AML-193 (cell line): Measurements from ENCODE around the gene UGT2A3.
"Not testable (repeated sequence)": the region's sequence is repeated elsewhere in the genome, so short reads cannot be mapped to it uniquely, and the experiment has no call there.

Experiments
- DNase-seq, 2 experiments: peaks; one replicate each; lab custom pipeline; 2025; lab: John Stamatoyannopoulos, UW

The UGT2A3 gene

DNA sequence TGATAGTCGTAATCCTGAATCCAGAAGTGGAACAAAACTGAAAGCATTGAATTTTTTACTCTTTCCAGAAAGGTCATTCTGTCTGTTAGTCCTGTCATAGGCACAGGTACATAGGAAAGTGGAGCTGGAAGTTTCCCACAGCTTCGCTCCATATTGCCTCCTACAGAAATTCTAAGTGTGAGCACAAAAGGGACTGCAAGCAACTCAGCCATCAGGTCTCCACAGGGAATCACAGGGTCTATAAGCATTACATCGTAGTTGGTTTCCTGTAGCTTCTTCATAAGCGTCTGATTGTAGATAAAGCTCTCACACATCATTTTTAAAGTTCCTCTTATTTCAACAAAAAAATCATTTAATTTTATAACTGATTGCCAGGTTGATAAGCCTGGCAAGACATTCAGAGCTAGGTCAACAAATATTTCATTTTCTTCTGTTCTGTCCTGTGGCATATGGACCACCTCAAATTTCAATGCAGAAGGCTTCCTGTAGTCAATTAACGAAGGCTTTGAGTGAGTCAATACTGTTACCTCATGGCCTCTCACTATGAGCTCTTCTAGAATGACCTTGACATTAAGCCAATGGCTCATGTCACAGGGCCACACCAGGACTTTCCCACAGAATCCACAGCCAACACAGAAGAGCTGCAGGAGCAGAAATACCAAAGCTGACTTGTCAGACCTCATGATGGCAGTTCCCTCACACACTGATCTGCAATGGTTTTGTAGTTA is at the start of gene UGT2A3:
Gene UGT2A3 (minus strand): TSS at position 727 of the 728 bp plus-strand sequence. CDS start 44 bp downstream, at position 683.
- no peak for DNase-seq

DNA sequence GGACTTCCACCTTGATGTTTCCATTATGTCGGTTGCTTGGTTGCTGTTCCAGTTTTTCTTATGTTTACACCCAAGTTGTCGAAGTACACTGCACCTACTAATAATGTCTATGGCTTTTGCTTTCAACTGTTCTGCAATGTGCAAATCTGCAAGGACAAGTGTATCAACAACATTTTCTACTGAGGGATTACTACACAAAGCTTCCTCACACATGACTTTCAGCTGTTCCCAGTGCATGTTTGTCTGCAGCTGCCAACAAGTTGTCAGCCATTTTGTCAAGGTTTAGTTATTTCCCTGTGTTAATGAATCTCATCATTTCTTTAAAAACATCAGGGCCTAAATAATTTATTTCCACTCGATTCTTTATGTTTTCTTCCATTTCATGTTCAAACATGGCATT is 45.4 kb upstream of the UGT2A3 start:
- DNase-seq = no peak

DNA sequence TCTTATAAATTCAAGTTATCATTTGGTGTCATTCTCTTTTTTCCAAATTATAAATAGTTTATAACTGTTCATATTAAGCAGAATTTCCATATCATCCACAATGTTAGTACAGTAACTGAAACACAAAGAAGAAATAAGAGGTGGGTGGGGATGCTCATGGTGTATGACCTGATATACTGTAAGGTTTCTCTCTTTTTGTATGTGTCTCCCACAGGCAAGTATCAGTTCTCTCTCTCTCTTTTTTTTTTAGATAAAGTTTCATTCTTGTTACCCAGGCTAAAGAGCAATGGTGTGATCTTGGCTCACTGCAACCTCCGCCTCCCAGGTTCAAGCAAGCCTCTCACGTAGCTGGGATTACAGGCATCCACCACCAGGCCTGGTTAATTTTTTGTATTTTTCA is 43.7 kb upstream of the UGT2A3 start:
- DNase-seq = no peak

DNA sequence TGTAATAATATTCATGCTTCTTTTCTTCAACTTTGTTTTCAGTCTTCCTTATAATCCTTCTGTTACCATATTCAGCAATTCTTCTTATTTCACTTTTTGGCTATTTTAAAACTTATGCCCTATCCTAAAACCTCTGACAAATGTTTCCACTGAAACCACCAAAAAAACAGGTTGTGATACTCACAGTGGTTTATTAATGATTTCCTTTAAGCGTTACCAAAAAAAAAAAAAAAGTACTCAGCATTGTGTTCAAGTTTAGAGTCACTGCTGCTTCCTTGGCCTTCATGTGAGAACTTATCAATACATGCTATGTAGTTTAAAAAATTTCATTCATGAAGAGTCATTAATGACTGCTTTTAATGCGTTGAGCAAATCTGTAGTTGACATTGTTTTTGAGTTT is 35.4 kb upstream of the UGT2A3 start:
- DNase-seq = no peak

DNA sequence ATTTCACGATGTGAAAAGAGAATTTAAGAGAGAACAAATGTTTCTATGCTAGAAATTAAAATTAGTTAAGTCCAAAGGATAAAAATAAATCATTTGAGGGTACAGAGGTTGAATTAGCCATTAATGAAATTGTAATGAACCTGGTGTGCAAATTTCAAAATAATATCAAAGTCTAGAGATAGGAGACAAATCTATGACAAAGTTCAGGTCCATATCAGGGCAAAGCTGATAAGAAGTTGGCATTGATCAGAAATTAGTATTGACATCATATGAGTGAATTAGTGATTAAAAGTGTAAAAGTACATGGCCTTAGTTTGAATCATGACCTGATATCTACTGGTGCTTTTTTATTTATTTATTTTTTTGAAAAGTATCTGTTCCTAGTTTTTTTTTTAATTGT is 33.8 kb upstream of the UGT2A3 start:
- DNase-seq = no peak

DNA sequence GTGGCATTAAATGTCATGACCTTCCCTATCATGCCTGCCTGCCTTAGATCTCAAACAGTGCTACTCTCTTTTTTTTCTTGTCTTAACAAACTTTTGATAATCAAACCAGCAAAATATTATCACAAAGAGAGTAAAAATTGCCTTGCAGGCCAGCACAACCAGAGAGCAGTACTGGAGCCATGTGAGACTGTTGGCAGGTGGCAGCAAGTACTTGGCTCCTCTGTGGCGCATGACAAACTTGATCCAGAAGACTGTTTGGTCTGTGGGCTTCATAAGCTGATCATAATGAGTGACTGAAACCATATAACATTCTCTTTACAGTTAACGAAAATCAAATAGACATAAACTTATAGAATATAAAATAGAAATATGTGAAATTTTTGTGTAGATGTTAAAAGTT is 33.3 kb upstream of the UGT2A3 start:
- DNase-seq = no peak

DNA sequence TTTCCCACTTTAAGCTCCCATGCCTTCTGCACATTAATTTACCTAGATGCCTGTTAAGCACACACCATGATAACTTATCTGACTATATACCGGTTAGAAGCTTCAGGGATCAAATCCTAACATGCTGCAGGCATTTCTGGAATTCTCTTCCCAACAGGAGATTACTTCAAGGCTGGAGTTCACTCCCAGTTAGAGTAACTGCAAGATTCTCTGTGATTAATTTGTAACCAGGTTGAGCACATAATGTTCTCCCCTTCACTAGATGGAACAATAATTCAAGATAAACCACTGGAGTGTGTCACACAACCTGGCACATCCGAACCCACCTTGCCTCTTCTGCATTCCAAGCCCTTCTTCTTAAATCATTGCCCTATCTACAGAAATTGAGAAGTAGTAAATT is 11.8 kb upstream of the UGT2A3 start:
- DNase-seq = no peak

DNA sequence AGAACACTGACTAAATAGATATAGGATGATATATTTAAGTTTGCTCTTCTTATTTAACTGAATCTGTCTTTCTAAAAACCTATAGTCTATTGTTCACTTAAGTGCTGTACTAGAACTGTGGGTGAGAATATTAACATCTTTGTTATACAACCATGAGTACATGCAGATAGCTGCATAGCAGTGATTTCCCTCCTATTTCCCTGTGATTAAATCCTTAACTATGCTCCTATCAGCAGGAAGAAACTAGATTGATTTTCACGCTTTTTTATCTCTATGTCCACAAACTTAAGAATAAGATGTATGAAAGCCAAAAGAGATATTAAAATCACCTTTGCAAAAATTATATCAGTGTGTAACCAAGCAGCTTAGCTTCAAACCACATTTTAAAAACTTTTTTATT is 11.3 kb upstream of the UGT2A3 start:
- DNase-seq = no peak

DNA sequence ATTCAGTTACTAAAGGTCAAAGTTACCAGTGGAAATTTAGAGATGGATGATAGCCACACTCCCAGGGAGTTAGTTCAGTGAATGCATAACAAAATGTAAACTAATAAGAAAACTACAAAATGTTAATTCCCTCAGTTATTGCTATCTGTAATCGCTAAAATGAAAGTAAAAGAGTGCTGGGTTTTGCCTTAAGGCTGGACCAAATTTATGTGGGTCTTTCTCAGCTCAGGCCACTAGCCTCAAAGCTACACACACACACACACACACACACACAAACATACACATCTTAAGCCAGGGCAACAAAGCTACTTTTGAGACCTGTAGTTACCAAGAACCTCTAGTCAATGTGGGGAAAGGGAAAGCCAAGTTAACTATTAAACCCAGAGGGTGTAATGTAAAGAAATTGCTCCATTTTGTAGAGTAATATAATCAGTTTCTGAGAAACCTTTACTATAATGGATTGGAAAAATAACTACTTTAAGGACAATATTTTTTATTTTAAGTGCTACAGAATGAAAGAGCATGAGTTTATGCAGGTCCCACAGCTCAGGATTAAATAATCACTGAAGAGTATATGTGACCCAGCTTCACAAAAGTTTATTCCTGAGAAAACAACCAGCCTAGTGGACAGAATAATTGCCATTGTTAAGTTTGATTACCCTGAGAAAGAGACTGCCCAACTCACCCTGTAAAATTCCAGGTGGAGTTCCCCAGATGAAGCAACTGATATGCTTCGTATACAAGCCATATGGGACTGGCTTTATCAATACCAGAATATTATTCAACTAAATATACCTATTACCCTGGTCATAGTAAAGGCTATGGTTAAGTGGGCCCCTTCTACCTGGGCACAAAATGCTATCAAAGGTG is 8.9 kb upstream of the UGT2A3 start:
- no peak for DNase-seq

DNA sequence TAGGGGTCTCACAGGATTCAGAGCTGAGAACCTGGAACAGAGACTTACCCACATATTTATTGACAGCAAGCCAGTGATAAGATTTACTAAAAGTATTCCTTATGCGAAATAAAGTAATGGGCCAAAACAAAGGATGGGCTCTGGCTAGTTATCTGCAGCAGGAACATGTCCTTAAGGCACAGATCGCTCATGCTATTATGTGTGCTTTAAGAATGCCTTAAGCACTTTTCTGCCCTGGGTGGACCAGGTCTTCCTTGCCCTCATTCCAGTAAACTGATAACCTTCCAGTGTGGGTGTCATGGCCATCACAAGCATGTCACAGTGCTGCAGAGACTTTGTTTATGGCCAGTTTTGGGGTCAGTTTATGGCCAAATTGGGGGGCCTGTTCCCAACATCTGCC is 7.5 kb upstream of the UGT2A3 start:
- DNase-seq = not testable (repeated sequence)

DNA sequence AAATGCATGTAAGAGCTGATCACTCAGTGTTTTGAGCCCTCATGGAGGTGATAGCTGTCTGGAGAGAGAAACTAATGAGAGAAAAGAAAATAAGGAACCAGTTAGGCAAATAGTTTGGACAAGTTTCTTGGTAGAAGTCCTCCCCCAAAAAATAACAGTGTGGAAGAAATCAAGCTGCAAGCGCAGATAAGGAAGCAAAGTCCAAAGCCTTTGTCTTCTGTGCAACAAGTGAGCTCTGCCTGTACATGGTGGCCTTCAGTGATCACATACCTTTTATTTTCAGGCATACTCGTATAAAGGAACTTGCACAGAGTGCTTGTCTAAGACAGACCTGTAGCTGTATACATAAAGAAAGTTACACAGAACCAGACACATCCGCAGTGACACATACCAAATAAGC is 2.5 kb upstream of the UGT2A3 start:
- DNase-seq = no peak

DNA sequence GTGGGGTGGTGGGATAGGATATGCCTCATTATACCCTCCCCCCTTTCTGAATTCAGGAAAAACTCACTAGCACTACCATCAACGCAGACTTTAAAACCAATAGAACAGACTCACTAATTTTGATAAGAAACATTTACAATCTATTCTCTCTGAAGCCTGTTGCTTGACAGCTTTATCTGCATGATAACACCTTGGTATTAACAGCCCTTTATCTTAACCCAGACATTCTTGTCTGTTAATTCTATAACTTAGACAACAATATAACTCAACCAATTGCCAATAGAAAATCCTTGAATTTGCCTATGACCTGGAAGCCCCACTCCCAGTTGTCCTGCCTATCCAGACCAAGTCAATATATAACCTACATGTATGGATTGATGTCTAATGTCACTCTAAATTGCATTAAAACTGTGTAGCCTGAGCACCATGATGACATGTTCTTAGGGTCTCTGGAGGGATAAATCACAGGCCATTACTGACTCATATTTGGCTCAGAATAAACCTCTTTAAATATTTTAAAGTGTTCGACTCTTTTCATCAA is 1.5 kb upstream of the UGT2A3 start:
- DNase-seq = no peak

DNA sequence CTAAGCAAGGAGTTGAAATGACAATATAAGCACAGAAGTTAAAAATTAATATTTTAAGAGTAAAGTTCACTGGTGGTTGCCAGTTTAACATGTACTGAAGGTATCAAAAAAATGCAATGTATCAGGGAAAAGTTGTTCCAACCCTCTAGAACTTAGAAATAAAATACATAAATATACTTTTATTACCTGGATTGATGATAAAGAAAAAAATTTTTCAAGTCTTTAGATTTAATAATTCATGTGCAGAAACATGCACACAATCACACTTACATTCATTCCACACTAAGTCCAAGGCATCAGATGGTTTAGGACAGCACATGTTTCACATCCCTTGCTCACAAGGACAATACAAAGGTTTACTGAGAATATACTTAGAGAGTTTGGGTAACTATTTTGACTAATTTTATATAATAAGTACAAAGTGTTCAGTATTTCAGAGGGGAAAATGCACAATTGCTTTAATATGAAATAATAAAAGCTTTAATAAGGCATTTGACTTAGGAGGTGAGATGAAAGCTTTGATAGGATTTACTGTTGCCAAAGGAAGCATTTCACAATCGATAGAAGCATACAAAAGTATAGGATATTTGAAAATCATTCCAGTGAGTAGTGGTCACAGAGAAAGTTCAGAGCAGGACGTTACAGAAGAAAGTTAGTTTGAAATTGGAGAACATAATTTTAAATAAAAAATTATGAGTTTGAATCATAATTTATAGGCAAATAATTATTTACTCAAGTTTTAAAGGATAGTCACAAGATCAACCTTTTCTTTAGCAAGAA is 392 bp upstream of the UGT2A3 start:
- DNase-seq = no peak

DNA sequence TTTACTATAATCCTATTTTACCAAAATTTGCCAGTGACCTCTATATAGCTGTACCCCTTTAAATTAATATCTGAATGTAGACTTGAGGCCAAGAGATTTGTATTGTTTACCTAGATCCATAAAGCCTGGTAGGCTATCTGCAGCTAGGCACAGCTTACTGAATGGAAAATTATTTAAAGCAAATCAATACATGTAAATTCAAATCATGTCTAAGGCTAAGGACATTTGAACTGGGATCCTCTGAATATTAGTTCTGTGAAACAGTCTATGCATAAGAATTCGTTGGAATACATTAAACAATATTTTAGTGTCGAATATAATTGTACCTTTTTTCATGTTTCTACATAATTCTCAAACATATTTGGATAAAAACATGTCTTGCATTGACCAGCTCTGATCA is 1.6 kb downstream of the UGT2A3 start:
- no peak for DNase-seq

DNA sequence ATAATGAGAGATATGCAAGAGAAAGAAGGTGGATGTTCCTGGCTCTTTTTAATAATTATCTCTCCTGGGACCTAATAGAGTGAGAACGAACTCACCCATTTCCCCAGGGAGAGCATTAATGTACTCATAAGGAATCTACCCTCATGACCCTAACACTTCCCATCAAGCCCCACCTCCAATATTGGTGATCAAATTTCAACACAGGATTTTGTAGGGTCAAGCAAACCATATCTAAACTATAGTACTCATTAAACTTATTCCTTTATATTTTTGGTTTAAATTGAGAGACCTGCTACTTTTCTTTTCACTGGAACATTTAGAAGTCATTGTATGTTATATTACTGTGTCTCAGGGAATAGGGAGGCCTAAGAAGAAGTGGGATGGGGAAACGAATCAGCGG is 2.6 kb downstream of the UGT2A3 start:
- DNase-seq = no peak

DNA sequence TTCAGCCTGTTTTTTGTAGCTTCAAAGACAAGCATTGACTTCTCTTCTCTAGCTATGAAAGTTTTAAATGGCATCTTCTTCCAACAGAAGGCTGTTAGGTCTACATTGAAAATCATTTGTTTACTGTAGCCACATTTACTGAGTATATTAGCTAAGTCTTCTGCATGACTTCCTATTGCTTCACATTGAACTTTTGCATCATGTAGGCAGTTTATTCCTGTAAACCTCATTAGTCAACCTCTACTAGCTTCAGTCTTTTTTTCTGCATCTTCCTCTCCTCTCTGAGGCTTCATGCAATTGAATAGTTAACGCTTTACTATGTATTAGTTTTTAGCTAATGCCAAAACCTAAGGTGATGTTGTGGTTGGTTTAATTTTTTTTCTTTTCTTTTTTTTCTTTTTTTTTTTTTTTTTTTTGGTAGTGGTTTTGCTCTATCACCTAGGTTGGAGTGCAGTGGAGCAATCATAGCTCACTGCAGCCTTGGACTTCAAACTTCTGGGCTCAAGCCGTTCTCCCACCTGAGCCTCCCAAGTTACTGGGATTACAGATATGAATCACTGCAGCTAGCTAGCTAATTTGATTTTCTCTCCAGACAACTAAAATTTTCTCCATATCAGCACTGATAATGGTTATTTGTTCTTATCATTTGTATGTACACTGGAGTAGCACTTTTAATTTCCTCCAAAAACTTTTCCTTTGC is 3.4 kb downstream of the UGT2A3 start:
- no peak for DNase-seq

DNA sequence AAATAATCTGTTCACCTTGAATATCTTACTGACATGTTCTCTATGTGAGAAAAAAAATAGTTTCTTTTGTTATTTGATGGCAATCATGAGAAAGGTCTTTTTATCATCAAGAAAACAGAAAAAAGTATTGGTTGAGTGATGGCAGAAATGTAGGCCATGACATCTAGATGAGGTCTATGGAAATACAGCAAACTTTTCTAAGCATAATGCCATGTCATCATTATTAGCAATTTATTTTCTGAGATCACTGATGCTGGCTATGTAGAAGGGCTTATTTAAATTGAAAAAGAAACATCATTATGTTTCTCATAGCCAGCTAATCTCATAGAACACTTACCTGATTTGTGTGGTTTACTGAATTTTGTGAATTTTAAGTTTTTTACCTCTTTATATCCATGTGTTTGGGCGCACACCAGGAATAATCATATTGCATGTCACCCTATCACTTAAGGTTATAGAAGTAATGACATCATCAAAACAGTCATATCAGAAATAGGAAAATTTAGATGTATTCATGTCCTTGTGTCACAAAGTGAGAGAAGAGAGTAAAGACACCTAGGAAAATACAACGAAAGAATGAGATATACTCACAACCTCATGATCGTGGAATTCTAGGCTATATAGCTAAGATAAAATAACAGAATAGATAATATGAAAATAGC is 22.4 kb downstream of the UGT2A3 start:
- no peak for DNase-seq

DNA sequence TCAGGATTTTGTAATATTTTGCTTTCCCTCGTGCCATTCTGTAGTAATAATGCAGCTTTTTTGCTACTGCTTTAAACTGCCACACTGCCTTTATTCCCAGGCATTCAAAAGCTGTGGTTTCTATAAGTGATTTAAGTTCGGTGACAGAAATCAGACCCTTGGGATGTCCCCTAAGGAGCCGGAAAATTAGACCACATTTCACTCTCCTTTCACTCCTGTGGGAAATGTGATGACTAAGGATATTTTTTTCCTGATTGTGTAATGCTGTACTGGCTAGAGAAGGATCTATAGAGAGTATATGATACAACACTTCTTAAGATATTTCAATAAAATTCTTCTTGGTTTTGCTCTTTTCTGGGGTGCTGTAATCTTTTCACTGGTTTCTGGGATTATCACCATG is 24.4 kb downstream of the UGT2A3 start:
- no peak for DNase-seq

DNA sequence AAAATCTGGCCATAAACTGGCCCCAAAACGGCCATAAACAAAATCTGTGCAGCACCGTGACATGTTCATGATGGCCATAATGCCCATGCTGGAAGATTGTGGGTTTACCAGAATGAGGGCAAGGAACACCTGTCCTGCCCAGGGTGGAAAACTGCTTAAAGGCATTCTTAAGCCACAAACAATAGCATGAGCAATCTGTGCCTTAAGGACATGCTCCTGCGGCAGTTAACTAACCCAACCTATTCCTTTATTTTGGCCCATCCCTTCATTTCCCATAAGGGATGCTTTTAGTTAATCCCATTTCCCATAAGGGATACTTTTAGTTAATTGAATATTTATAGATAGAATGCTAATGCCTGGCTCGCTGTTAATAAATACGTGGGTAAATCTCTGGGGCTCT is 29.4 kb downstream of the UGT2A3 start:
- not testable (repeated sequence) for DNase-seq

DNA sequence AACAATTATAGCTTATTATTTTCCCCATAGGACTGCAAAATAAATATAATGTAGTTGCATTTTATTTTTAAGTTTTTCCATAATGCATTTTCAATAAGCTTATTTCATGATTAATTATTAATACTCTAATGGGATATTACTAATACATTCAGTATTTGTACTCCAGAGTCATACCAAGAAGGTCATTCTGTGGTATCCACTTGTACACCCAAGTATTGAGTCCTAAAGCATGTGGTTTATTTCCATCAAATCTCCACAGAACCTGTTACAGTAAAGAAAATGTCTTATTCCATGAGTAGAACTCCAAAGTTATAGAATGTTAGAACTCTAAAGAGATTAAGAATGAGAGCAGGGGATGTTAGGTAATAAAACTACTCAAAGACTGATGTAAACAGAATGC is 30.6 kb downstream of the UGT2A3 start:
- DNase-seq = no peak

DNA sequence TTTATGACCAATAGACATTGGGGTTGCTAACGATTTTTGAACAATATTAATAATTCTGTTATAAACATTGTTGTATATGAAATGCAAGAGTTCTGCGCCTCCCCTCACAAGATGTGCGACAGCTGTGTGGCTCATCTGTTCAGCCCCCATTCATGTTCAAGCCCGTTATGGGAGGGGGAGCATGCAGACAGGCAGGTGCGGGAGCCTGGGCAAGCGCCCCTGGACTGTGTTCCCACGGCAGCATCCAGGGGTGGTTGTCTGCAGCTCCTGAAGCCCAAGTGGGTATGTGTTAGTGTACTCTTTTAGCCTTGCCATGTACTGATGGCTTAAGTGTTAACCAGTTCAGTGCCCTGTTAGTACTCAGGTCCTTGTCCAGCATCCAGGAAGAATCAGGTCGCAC is 34.6 kb downstream of the UGT2A3 start:
- DNase-seq = no peak
